Psoas muscle (tissue), 8 donors: ENCODE measurements around the gene SLC26A1. TPM values are rescaled to one million over a fixed set of nuclear protein-coding genes. Genes with fewer than 3 reads are reported as not detected.

Experiments used
- ATAC-seq, 4 donors: fragments of 200-7000 bp; cut with Tn5 transposase; one replicate each; pipeline ENCODE4 v1.9.1; 2020; ENCODE audit warnings: moderate library complexity in 3 of 4, mild to moderate bottlenecking in 2 of 4
- DNase-seq, 2 donors: peaks; one replicate each; pipeline ENCODE4 v3.0.0-alpha.2; 2020
- H3K27ac ChIP-seq: fragments of 200-600 bp; one replicate; pipeline ENCODE4 v1.8.0; 2022
- H3K27me3 ChIP-seq, 3 donors: fragments of 200-600 bp in 1 of 3; one replicate each; pipeline versions ENCODE4 v1.6.1 to v1.8.0; 2013 to 2022; ENCODE audit warnings: low read length in 2 of 3, mild to moderate bottlenecking in 2 of 3, moderate library complexity in 1 of 3; ENCODE audit not compliant: insufficient read depth in 3 of 3
- H3K36me3 ChIP-seq, 2 donors: fragments of 200-600 bp in 1 of 2; one replicate each; pipeline versions ENCODE4 v1.6.1 to v1.8.0; 2013 to 2022; ENCODE audit warnings: low read depth in 1 of 2, mild to moderate bottlenecking in 1 of 2, moderate library complexity in 1 of 2; ENCODE audit not compliant: insufficient read depth in 1 of 2
- H3K4me1 ChIP-seq: fragments of 200-600 bp; one replicate; pipeline ENCODE4 v1.8.0; 2022
- H3K4me3 ChIP-seq: fragments of 200-600 bp; one replicate; pipeline ENCODE4 v1.8.0; 2022; ENCODE audit warnings: mild to moderate bottlenecking
- H3K9me3 ChIP-seq: fragments of 200-600 bp; one replicate; pipeline ENCODE4 v1.8.0; 2022
- CTCF ChIP-seq: fragments of 200-600 bp; IDR thresholded peaks from one replicate; pipeline ENCODE4 v1.8.0; 2022; ENCODE audit warnings: antibody characterized with exemption
- WGBS, 3 donors: extraction: QIAGEN DNeasy Blood & Tissue Kit; methylation state at CpG; one replicate each; pipeline versions ENCODE4 v1.1.6 to v1.1.7; 2013; 5-methylcytosine and 5-hydroxymethylcytosine counted together
- intact Hi-C, 2 donors: fragments of 100-400 bp; cut with DNase I; formaldehyde crosslinking; loops; one replicate each; pipeline versions ENCODE4 v1.11.0 to v1.14.2; 2022
- polyA plus RNA-seq, 3 donors: library from polyadenylated mRNA; stranded (reverse); fragments of 200-250 nt; gene quantifications; one replicate each; pipeline ENCODE4 v1.2.3, GENCODE V29; 2013
- total RNA-seq, 4 donors: library from RNA; stranded (reverse); fragmentation: NEBNext Ultra II Directional in 2 of 4; extraction: Animal tissue kit (Norgen Biotek cat#: 25700) in 2 of 4; gene quantifications; one replicate each; pipeline versions ENCODE4 v1.2.1 to v1.2.4, GENCODE V29; 2021 to 2023
- donor health status: healthy with polysubstance abuse.
- donor health status: DM: no; HTN: no; CAD: no; lungs with moderate emphysema.
- donor health status: Bipolar disorder and iron deficiency.
- donor health status: healthy.
- donor health status: DM: yes; HTN: yes; CAD: no.
- donor health status: DM: no; HTN: no; CAD: no.
- donor health status: DM: no; HTN: no; CAD: no.
- donor health status: DM: yes; HTN: yes; CAD: no.

The SLC26A1 gene
- total and polyA plus RNA-seq, 7 donors, result 0.06 to 0.36 (median 0.15) TPM; not detected in 3

DNA sequence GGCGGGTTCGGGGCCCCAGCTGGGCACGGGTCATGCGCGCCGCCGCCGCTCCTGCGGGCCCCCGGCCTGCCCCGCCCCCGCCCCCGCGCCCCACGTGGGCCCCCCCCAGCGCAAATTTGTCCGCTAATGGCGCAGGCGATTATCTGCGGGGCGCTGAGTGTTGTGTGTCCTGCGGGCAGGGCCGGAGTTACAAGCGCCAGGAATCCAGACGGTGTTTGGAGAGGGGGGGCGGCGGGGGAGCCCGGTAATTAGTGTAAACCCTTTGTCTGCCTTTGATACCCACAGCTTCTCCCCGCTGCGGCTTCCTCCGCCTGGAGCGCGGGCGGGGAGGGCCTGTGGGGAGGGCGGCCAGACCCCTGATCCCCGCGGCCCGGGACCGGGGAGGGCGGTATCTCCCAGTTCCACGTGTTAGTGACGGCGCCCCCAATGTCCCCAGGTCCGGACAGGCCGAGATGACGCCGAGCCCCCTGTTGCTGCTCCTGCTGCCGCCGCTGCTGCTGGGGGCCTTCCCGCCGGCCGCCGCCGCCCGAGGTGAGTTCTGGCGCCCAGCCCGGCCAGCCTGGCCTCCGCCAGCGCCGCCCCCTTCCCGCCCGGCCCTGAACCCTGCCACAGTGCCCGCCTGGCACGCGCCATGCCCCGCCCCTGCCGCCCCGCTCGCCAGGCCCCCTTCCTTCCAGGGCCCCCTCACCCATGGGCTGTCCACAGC lies 19.0 kb upstream of the SLC26A1 start:
- Histone ChIP-seq H3K4me1 (peaks cover 18% of the 10 kb centered on the region), H3K9me3 (no peaks in the 10 kb centered on the region), H3K27ac (no peak overlapping the region), H3K27me3 (peaks cover 0 to 4% (median 0%) of the 10 kb centered on the region in 3 donors), H3K4me3 (peak overlapping the region; percentile 70), H3K36me3 (no peaks in the 10 kb centered on the region)
- intact Hi-C loops, result no loop called here
- peak in 1 of 2 donors; percentile 44 for DNase-seq
- no peak for ATAC-seq
- 6 to 19% (median 8%) methylated on average over 34 to 69 of the region's 69 CpGs for WGBS, 3 donors
- no peak for TF ChIP-seq CTCF

DNA sequence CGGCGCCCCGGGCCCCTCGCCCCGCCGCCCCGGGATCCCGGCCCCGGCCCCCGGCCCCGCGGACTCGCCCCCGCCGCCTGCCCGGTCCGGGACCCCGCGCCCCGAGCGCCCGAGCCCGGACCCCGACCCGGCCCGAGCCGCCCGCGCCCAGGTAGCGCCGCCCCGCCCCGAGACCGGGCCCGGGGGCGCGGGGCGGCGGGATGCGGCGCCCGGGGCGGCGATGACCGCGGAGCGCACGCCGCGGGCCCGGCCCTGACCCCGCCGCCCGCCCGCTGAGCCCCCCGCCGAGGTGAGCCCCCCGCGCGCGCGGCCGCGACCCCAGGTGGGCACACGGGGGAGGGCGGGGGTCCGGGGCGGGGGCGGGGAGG lies 18.4 kb upstream of the SLC26A1 start:
- Histone ChIP-seq H3K9me3 (no peaks in the 10 kb centered on the region), H3K4me3 (peak overlapping the region; percentile 74), H3K27ac (no peak overlapping the region), H3K27me3 (peaks cover 0 to 9% (median 0%) of the 10 kb centered on the region in 3 donors), H3K4me1 (peaks cover 18% of the 10 kb centered on the region), H3K36me3 (no peaks in the 10 kb centered on the region)
- 0 to 1% (median 1%) methylated on average over 1 to 69 of the region's 69 CpGs for WGBS, 3 donors
- DNase-seq (no peak), ATAC-seq (no peak)
- TF ChIP-seq CTCF, result no peak
- intact Hi-C loops, result no loop called here

DNA sequence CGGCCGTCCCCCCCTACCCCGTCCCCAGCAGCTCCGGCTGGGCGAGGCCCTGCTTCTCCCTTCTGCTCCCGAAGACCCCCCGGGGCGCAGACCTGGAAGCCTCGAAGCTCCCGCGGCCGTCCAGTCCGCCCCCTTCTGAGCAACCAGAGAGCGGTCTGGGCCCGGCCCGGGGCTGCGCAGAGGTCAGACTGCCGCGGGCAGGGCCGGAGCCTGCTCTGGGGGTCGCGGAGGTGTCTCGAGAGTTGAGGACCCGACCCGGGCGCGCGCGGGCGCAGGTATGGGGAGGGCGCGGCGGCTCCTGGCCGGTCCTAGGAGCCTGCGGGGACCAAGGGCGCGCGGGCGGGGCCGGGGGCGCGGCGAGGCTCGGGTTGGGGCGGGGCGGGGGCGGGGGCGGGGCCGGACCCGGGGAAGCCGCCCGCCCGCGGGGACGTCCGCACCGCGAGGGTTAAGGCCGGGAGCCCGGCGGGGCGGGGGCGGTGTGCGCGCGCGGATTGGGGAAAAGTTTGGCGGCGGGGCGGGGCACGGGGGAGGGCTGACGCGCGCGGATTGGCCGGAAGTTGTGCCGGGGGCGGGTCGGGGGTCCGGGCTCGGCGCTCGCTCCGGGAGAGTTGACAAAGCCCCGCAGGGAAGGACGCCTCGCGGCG lies 17.9 kb upstream of the SLC26A1 start, which contains the start of gene FGFRL1:
TSS of gene FGFRL1 (plus strand) at position 605 of the 644 bp plus-strand sequence. CDS start 860 bp downstream, outside the sequence.
- H3K4me1 ChIP-seq, result peaks cover 18% of the 10 kb centered on the region
- H3K36me3 ChIP-seq, result no peaks in the 10 kb centered on the region
- 0 to 1% (median 1%) methylated on average over 16 to 85 of the region's 89 CpGs for WGBS, 3 donors
- DNase-seq, result peak; percentile 96
- peaks cover 0 to 13% (median 0%) of the 10 kb centered on the region in 3 donors for H3K27me3 ChIP-seq
- H3K9me3 ChIP-seq, result no peaks in the 10 kb centered on the region
- intact Hi-C loops, result no loop called here
- H3K27ac ChIP-seq, result peak within 1 kb of the TSS; percentile 63
- peak within 1 kb of the TSS; percentile 74 for H3K4me3 ChIP-seq
- peak; percentile 76 to 83 (median 79) for ATAC-seq
- no peak for TF ChIP-seq CTCF

DNA sequence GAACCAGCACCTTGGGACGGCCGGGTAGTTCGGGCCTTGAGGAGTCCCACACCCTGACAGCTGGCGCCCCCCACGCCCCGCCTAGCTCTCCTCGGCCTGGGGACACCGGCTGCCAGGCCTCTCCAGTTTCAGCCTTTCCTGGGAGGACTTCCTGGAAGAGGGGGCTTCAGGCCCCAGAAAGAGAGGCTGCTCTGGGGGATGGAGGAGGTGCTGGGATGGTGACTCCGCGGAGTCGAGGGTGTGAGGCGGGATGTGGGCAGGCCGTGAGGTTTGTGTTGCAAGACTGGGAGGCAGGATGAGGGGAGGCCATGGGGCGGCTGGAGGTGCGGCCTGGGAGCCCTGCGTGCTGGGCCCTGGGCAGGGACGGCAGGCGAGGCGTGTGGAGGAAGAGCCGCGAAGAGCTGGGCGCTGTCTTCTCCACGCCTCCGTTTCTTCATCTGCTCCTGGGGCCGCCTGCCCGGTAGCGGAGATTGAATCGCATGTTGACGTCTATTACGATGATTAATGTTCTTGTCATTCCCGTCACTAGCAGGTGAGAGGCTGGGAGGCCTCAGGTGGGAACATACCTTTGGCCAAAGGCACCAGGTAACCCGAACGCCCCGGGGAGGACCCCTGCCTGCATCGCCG lies 17.3 kb upstream of the SLC26A1 start:
- 1 to 3% (median 2%) methylated on average over 33 to 36 of the region's 36 CpGs for WGBS, 3 donors
- peak overlapping the region; percentile 74 for H3K4me3 ChIP-seq
- peak; percentile 83 to 86 for DNase-seq

More for the DNA sequence above, 17.3 kb upstream of the SLC26A1 start:
- Histone ChIP-seq H3K9me3 (no peaks in the 10 kb centered on the region), H3K4me1 (peaks cover 18% of the 10 kb centered on the region), H3K27me3 (peaks cover 0 to 19% (median 0%) of the 10 kb centered on the region in 3 donors), H3K36me3 (no peaks in the 10 kb centered on the region), H3K27ac (peak overlapping the region; percentile 63)
- TF ChIP-seq CTCF, result no peak
- intact Hi-C loops, result no loop called here
- peak; percentile 22 to 44 (median 28) for ATAC-seq
